Measurements from ENCODE around the gene NEK8.

The NEK8 gene

GRCh38 chr17:28737316-28737715, 8.7 kb downstream of the NEK8 start:
- no peak for DNase-seq (ENCODE audit: low read depth in 2 of 2)
- no peak overlapping the region for H3K4me3 ChIP-seq (replicated peaks in 1 of 2; ENCODE audit: low read depth in 2 of 2, low read length in 2 of 2)
- no peak for TF ChIP-seq CTCF (IDR thresholded peaks at IDR 0.05; ENCODE audit: low read depth, low read length)

GRCh38 chr17:28737770-28738679, 9.4 kb downstream of the NEK8 start:
- TF ChIP-seq CTCF (IDR thresholded peaks at IDR 0.05; ENCODE audit: low read depth, low read length) = no peak
- no peak overlapping the region for H3K4me3 ChIP-seq (replicated peaks in 1 of 2; ENCODE audit: low read depth in 2 of 2, low read length in 2 of 2)
- DNase-seq (ENCODE audit: low read depth in 2 of 2) = no peak

GRCh38 chr17:28738680-28739384, 10.2 kb downstream of the NEK8 start:
- no peak for DNase-seq (ENCODE audit: low read depth in 2 of 2)
- H3K4me3 ChIP-seq (replicated peaks in 1 of 2; ENCODE audit: low read depth in 2 of 2, low read length in 2 of 2) = no peak overlapping the region
- no peak for TF ChIP-seq CTCF (IDR thresholded peaks at IDR 0.05; ENCODE audit: low read depth, low read length)

GRCh38 chr17:28740406-28741357, 12.1 kb downstream of the NEK8 start:
- no peak for TF ChIP-seq CTCF (IDR thresholded peaks at IDR 0.05; ENCODE audit: low read depth, low read length)
- no peak for DNase-seq (ENCODE audit: low read depth in 2 of 2)
- H3K4me3 ChIP-seq (replicated peaks in 1 of 2; ENCODE audit: low read depth in 2 of 2, low read length in 2 of 2) = no peak overlapping the region

GRCh38 chr17:28741358-28742349, 13.1 kb downstream of the NEK8 start:
- no peak overlapping the region for H3K4me3 ChIP-seq (replicated peaks in 1 of 2; ENCODE audit: low read depth in 2 of 2, low read length in 2 of 2)
- TF ChIP-seq CTCF (IDR thresholded peaks at IDR 0.05; ENCODE audit: low read depth, low read length) = no peak
- DNase-seq (ENCODE audit: low read depth in 2 of 2) = no peak

Measured in cardiac fibroblast (primary cell).